LoVo (cell line): ENCODE results near the gene TRIM7.
"Not testable (repeated sequence)": the region's sequence is repeated elsewhere in the genome, so short reads cannot be mapped to it uniquely, and the experiment has no call there.

Experiments used
- DNase-seq: peaks from one replicate; pipeline ENCODE4 v3.0.0-alpha.2; 2016; ENCODE audit warnings: low spot score

The TRIM7 gene

DNA sequence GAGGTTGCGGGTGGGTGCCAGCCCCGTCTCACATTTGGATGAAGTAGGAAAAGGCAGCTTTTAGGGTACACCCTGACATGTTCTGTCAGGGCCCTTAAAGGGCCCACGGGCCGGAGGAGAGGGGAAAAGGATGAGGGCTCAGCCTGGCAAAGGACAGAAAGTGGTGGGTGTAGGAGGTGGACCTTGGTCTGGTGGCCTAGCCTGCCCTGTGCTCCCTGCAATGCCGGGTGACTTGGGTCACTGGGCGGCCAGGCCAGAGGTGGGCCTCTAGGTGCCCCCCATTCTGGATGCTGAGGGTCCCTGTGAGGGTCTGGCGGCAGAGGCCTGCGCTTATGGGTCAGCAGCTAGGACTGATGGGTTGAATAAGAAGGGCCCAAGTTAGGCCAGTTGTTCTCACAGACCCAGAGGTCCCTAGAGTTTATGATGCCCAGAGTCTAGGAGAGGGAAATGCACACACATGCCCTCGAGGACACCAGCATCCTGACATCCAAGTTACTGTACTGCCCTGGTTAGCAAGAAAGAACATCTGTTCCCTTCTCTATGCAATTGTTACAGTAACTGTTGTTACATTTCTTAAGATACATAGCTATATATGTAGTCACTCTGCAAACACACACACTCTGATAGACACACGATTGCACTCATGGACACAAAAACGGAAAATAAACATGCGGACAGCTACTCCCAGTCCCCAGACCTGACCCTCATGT is 12.5 kb downstream of the TRIM7 start:
- DNase-seq, result no peak

DNA sequence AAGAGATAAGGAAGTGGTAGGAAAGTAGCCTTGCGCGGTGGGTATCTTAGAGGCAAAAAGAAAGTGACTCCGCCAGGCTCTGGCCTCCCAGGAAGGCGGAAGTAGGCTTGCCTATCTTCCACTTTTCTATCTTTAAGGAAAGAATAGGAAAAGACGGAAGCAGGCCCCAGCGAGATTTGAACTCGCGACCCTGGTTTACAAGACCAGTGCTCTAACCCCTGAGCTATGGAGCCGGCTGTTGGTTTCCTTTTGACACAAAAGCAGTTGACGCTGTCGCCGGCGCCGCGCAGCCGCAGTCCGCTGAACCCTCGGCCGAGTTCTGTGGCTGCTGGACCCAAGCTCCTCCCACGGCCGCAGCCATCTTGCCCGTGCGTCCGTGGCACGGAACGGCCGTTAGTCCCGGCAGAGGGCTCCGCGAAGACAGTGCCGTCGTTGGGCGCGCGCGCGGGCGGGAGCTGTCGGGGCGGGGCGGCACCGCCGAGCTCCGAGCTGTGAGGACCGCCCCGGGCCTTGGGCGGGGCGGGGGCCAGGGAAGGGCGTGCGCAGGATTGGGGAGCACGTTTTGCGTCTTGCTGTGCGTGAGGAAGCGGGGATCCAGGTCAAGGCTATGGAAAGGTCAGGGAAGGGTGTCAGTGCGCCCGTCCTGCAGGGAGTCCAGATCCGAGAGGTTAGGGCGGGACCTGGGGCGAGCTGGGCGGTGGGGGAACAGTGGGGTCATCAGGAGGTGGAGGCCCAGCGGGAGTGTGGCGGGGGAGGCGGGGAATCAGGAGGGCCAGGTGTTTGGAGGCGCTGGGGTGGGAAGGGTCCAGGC is 13.3 kb downstream of the TRIM7 start:
- peak; percentile 97 for DNase-seq

DNA sequence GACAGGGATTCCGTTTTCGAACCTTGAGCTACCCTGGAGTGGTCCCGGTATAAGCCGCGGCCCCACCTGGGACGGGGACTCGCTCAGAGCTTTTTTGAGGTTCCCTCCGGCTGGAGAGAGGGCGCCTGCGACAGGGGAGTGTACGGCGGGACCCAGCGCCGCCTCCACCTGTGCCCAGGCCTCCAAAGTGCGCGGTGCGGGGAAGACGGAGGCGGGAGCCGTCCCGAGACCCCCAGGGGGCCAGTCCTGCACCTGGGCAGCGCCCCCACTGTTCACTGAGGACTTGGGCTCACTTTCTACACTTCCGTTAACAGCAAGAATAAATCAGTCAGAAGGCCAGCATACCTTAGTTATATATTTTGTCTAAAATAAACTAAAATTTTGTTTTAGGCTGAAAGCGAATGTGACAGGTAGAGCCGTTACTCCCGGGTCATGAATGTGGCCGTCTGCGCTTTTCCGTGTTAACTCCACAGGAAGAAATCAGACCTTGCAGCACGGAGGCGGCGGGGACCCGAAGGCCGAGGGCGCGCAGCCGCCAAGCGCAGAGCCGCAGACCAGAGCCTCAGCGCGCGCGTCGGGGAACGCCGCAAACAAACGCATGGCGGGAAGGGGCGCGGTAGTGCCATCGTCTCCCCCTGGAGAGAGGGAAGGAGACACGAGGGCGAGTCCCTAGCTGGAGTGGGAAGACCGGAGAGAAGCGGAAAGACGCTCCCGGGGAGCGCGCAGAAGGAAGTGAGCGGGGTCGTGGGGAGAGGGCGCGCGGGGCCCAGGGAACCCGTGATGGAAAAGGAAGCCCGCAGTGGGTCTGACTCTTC is 14.1 kb downstream of the TRIM7 start:
- DNase-seq, result peak; percentile 57

DNA sequence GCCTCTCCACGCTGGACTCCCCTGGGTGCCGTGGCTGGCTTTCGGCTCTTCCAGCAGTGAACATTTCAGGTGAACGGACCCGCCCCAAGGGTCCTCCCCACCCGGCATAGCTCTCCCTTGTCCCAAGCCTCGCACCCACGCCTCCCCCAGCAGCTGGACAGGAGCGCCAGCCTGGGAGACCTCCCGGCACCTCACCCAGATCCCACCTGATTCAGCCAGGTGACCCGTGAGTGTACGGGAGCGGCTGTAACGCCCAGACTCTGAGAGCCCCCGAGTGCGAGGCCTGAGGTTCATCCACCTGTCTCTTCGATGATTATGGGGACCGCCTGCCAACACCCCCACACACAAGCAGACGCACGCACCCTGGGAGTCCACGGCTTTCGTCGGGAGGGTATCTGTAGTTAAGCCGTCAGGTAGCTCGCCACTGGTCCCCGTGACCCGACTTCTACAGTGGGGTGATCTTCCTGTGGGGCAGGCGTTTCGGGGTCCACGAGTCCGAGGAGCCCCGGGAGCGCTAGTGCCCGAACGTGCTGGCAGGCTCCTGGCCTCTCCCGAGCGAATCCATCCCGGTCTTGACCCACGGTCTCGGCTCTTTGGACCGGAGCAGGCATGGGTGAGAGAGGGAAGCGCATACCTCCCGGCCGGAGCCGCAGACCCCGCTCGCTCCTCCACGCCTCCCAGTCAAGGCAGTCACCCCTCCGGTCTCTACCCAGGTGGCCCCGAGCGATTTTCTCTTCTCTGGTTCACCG is 14.9 kb downstream of the TRIM7 start:
- peak; percentile 38 for DNase-seq

DNA sequence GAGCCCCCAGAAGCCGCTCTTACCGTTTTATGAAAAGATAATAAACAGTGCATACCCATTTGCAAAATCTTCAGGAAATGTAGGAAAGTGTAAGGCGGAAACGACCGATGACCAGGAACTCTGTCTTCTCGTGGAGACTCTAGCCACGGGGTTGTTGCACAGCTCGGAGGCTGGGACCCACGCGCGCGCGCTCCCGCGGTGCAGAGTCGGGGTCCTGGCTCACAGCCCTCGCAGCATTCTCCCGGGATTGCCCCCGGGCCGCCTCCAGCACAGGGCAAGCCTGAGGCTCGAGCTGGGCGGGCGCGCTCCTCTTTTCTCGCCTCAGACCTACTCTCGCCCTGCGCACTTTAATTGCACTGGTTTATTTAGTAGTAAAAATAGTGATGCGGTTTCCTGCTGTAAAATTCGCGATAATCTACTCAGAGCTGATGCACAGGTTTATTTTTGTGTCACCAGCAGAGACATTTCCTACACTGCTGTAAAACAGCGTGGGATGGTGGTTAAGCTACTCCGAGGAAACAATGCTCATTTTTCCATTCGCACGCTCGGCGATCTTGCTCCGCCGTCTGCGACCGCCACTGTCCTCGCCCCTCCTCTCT is 15.5 kb downstream of the TRIM7 start:
- no peak for DNase-seq

DNA sequence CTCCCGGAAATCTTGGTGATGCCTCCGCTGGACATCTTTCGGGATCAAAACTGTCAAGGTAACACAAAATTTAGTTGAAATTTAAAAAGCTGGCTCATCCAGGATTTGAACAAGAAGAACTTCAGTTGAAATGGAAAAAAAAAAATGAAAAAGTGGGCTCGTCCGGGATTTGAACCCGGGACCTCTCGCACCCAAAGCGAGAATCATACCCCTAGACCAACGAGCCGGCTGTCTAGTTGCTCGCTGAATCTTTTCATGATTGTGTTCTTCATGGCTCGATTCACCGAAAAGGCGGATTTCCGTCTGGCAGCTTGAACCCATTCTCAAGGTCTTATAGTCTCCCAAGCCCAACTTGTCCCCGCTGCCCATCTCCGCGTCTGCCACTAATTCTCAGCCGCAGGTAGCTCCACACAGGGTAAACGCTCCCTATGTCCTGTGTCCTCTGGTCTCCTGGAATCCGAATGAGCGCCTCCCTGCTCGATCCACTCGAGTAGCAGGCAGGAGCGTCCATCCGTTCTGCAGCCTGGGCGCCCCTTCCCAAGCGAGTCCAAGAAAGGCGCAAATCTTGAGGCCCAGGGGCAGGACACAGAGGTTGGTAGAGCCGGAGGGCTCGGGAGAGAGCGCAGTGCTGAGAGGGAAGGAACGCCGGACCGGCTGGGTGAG is 16.2 kb downstream of the TRIM7 start:
- DNase-seq, result peak; percentile 79

DNA sequence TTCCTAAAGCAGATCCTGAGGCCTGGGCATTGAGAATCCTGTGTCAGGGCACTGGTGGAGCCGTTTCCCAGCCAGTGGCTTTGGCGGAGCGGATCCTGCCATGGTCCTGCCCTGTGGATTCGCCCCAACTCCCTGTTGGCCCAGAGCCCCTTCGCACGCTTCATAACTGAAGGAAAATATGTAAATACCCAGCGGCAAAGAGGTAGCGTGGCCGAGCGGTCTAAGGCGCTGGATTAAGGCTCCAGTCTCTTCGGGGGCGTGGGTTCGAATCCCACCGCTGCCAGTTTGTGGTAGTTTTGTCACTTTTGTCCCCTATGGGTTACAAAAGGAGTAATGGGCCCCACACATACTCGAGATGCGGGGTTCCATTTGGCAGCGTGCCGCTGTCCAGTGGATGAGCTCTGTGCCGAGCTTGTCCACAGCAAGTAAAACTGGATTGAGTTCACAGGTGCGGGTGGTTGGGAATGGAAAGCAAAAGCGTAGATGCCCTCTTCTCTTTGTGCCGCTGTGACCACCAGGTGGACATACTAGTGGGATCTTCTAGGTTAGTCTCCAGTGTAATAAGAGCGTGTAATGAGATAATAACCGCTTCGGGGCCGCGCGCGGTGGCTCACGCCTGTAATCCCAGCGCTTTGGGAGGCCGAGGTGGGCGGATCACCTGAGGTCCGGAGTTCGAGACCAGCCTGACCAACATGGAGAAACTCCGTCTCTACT is 17.3 kb downstream of the TRIM7 start:
- peak; percentile 81 for DNase-seq

DNA sequence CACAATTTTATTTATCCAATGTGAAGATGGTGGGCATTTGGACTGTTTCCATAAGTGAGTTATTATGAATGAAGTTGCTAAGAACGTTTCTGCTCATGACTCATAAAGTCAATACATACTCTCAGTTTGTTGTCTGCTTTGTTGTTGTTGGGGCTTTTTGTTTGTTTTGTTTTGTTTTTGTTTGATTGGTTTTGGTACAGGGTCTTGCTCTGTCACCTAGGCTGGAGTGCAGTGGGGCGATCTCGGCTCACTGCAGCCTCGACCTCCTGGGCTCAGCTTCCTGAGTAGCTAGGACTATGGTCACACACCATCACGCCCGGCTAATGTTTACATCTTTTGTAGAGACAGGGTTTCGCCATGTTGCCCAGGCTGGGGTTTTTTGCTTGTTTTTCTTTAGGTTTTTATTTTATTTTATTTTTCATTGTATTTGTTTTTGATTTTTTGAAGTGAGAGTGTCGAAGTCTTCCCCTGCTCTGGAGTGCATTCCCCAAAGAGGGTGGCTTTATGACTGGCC is 18.0 kb downstream of the TRIM7 start:
- no peak for DNase-seq

DNA sequence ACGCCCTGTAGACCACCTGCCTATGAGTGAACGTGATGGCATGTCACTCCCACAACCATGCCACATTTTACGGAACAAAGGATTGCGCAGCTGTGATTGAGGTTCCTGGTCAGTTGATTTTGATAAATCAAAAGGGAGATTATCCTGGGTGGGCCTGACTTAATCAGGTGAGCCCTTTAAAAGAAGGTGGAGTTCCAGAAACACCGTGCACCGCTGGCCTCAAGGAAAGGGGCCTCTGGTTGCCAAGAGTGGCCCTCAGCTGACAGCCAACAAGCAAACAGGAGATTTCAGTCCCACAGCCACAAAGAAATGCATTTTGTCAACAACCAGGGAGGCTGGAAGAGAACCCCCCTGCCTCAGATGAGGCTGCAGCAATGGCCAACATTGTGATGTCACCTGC is 19.0 kb downstream of the TRIM7 start:
- DNase-seq, result no peak

DNA sequence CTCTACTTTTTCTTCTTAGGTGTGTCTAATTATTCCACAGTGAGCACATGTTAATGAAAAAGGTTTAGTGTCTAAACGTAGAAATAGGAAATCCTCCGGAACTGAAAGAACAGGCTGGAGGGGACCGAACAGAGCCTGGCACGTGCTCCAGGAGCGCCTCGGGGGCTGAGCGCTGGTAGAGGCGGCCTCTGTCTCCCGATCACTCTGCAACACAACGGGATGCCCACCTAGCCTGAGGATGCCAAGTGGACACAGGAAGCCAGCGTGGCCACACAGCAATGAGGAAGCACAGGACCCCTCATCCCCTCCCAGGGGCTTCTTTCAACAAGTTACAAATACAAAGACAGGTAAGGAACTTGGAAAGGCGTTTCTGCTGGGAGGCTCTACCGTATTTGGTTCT is 19.4 kb downstream of the TRIM7 start:
- no peak for DNase-seq

DNA sequence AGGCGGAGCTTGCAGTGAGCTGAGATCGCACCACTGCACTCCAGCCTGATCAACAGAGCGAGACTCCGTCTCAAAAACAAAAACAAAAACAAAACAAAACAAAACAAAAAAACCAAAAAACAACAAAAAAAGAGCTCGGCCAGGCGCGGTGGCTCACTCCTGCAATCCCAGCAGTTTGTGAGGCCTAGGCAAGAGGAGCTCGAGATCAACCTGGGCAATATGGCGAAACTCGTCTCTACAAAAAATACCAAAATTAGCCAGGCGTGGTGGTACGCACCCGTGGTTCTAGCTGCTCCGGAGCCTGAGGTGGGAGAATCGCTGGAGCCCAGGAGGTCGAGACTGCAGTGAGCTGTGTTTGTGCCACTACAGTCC is 20.2 kb downstream of the TRIM7 start:
- peak; percentile 29 for DNase-seq

DNA sequence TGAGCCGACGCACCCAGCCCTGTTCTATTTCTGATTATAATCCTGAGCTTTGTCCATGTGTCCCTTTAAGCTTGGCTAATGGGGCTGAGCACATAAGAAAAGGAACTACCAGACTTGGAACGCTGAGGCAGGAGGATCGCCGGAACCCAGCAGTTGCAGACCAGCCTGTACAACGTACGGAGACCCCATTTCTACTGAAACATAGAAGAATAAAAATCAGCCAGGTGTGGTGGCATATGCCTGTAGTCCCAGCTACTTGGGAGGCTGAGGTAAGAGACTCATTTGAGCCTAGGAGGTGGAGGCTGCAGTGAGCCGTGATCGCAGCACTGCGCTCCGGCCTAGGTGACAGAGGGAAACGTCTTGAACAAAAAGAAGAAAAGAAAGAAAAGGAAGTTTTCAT is 22.3 kb downstream of the TRIM7 start:
- DNase-seq, result no peak

DNA sequence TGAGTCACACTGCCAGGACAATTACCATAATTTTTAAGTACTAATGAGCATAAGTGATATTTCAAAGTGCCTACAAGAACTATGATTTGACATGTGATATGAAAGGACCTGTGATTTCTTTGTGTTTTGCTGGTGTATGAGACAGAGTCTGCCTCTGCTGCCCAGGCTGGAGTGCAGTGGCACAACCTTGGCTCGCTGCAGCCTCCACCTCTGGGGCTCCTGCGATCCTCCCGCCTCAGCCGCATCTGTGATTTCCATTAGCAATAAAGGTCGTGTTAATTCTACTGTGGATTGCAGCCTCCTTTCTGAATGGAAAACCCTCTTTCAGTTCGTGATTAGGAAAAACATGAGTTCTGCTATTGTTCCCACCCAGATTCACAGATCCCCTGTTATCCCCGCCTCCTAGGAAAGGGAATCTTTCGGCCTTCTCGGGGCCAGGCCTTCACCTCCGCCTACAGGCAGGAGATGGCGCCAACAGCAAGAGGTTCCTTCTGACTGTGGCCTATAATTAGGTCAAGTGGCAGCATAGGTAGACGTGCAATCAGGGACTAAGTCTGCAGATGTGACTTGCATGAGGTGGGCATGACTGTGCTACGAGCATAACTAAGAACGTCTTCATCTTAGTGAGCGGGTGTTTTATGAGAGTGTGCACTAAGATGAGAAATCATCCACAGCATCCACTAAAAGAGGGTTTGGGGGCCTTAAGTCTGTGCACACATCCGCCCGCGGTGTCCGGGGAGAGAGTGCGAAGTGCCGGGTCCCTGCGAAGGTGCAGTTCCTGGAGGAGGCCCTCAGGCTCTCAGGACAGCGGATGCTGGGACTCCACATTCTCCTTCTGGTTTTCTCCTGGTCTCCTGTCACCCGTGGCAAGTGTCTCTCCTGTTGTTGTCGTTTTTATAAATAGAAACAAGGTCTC is 23.1 kb downstream of the TRIM7 start:
- peak; percentile 69 for DNase-seq

DNA sequence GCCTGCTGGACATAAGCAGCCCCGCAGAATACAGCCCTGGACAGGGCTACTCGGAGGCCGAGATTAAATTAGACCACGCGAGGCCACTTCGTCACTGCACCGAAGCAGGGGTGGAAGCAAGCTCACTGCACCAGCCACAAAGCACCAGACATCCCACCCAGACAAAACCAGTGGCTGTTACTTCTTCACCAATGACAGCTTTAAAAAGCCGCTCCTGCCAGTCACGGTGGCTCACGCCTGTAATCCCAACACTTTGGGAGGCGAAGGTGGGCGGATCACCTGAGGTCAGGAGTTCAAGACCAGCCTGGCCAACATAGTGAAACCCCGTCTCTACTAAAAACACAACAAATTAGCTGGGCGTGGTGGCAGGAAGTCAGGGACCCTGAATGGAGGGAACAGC is 27.4 kb downstream of the TRIM7 start:
- DNase-seq, result not testable (repeated sequence)

DNA sequence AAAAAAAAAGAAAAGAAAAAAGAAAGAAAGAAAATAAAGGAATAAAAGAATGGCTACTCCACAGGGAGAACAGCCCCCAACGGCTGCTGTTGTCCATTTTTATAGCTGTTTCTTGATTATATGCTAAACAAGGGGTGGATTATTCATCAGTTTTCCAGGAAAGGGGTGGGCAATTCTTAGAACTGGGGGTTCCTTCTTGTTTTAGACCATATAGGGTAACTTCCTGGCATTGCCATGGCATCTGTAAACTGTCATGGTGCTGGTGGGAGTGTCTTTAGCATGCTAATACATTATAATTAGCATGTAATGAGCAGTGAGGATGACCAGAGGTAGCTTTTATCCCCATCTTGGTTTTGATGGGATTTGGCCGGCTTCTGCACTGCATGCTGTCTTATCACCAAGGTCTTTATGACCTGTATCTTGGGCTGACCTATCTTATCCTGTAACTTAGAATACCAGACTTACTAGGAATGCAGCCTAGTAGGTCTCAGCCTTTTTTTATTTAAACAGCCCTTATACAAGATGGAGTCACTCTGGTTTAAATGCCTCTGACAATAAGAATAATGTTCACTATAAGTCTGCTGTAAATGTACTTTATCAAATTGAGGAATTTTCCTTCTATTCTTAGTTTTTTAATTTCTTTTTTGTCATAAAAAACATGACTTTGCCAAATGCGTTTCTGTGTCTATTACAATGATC is 28.6 kb downstream of the TRIM7 start:
- no peak for DNase-seq

DNA sequence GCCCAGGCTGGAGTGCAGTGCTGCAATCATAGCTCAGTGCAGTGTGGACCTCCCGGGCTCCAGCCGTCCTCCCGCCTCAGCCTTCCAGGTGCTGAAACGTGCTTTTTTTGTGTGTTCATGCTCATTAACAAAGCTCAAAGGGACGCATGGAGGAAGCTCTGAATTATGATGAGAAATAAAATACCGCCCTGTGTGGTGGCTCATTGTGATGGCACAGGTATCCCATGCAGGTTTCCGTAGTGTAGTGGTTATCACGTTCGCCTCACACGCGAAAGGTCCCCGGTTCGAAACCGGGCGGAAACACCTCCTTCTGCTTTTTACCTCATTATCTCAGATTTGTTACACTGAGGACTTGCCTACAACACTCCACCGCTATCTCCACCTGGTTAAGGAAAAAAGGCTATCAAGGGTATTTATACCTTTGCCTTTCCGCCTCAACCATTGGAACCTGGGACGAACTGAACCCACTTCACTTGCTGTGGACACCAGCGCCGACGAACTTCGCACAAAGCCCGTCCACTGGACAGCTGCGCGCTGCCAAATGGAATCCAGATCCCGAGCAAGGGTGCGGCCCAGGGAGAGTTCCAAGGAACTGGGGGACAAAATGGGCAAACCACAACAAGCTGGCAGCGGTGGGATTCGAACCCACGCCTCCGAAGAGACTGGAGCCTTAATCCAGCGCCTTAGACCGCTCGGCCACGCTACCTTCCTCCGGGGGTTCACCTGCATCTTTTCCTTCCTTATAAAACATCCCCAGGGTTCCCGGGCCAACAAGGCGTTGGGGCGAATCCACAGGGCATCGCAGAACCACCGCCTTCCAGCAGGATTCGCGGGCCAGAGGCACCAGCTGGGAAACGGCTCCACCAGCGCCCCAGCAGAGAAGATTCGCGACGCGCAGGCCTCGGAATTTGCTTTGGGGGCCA is 31.3 kb downstream of the TRIM7 start:
- peak; percentile 72 for DNase-seq

DNA sequence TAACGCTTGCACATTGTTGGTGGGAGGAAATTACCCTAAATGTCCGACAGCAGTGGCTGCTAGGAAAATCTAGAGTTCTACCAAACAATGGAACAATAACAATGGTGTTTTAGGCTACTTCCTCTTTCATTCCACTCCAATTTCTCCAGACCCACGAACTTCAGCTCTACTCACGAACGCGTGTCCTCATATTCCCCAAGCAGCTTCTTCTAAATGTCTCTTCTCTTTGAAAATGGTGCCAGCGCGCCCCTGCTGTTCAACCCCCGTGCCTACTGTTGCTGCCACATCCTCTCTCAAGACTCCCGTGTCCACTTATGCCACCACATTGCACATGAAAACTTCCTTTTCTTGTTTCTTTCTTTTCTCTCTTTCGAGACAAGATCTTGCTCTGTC is 32.0 kb downstream of the TRIM7 start:
- peak; percentile 47 for DNase-seq
